Epithelial cell of proximal tubule (primary cell): ENCODE measurements around the gene FGF10. TPM values are rescaled to one million over a fixed set of nuclear protein-coding genes. Genes with fewer than 3 reads are reported as not detected.

Source experiments
- DNase-seq: peaks from one replicate; pipeline ENCODE4 v3.0.0-alpha.2; 2011; ENCODE audit warnings: low read depth
- H3K4me3 ChIP-seq: 2 replicates; pipeline ENCODE4 v1.5.1; 2011; ENCODE audit warnings: low read depth, mild to moderate bottlenecking, low read length
- total RNA-seq: library from RNA; depleted of rRNA; stranded (reverse); fragments of >200 nt; gene quantifications from 2 replicates; pipeline ENCODE4 v1.2.3, GENCODE V29; 2015
- TF ChIP-seq, protein P1 (sequence below): conservative IDR thresholded peaks from 2 replicates; pipeline ENCODE4 v1.5.1; 2012; ENCODE audit warnings: low read depth, mild to moderate bottlenecking, low read length

Gene FGF10
- total RNA-seq, 1 donor from 2014 or later, result not detected

DNA sequence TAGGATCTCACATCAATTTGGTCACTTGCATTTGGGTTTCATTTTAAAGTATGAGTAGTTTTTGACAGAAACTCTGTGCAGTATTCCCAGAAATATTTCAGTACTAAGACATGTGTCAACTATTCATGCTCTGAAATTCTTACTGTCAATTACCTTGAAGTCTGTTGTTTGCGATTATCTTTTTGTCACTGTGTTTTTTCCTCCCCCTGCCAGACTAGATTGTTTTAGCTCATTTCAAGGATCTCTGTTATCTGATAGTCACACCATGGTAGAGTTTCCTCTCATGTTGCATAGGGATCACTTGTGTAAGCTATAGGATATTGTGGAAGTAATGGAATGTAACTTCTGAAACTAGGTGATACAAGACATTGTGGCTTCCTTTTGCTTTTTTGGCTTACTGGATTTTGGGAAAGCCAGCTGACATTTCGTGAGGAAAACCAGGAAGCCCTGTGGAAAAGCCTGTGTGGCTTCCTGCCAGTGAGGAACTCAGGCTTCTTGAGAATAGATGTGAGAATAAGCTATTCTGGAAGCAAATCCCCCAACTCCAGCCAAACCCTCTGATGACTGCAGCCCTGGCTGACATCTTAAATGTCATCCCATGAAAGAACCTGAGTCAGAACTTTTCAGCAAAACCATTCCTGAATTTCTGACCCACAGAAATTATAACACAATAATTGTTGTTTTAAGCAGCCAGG is 122.2 kb downstream of the FGF10 start:
- H3K4me3 ChIP-seq, result no peak overlapping the region
- DNase-seq, result no peak
- TF ChIP-seq, protein P1, sequence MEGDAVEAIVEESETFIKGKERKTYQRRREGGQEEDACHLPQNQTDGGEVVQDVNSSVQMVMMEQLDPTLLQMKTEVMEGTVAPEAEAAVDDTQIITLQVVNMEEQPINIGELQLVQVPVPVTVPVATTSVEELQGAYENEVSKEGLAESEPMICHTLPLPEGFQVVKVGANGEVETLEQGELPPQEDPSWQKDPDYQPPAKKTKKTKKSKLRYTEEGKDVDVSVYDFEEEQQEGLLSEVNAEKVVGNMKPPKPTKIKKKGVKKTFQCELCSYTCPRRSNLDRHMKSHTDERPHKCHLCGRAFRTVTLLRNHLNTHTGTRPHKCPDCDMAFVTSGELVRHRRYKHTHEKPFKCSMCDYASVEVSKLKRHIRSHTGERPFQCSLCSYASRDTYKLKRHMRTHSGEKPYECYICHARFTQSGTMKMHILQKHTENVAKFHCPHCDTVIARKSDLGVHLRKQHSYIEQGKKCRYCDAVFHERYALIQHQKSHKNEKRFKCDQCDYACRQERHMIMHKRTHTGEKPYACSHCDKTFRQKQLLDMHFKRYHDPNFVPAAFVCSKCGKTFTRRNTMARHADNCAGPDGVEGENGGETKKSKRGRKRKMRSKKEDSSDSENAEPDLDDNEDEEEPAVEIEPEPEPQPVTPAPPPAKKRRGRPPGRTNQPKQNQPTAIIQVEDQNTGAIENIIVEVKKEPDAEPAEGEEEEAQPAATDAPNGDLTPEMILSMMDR, result no peak

DNA sequence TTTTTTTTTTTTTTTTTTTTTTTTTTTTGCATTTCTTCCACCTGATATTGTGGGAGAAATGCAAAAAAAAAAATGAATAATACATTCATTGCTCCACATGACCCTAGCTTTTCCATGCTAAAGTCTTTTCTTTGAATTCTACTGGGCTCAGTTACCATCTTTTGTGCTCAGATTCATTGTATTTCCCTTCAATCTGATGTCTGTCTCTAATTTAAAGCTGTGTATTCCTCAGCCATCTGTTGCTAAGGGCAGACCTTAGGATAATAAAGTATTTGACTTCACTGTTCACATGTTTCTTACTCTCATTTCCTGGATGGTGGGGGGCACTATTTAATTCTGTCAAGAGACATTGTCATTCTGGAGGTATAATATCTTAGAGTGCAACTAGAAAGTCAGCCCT is 123.5 kb downstream of the FGF10 start:
- TF ChIP-seq, protein P1, result no peak
- H3K4me3 ChIP-seq, result no peak overlapping the region
- no peak for DNase-seq

DNA sequence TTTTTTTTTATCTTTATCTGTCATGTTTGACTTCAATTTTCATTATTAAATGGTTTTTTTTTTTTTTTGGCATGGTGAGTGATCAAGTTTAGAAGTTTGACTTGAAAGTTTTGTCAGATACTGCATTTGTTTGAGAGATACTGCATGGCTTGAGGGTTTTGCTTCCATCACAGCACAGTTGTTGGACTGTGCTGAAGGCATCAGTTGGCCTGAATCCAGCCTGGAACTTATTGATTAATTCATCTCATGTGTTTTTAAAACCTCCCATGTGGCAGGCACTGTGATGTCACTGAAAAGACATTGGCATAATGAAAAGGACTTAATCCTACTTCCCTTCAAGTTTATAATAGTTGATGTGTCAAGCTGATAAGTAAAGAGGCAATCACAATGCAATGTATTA is 128.4 kb downstream of the FGF10 start:
- no peak for DNase-seq
- no peak overlapping the region for H3K4me3 ChIP-seq
- TF ChIP-seq, protein P1, result no peak

DNA sequence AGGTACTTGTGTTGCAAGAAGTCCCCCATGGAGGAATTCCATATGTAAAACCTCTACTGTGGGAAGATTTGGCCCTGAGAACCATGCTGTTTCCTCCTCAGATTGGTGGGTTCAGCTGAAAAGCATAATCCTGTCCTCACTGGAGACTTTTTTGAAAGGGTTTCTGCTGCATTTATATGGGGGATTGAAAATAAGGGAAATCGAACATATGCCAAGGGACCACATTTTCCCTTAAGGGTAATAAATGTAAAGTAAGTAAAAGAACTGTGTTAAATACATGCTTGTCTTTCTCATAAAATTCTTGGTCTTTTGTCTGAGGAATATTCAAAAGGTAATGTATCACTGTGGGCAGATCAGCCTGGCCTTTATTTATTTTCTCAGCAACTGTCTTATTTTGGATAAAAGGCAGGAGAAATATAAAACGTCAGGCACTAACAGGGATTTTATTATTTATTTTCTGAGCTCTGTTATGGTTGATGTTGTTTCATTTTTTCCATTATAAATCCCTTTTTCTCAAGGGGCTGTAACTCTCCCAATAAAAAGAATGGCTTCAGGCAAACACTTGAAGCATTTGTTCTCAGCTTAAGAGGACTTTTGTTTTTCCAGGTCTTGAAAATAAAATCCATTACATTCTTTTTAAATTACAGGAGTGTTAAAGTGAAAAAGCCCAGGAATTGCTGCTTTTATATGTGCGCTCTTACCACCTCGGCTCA is 131.4 kb downstream of the FGF10 start:
- no peak overlapping the region for H3K4me3 ChIP-seq
- no peak for DNase-seq
- TF ChIP-seq, protein P1, result no peak

DNA sequence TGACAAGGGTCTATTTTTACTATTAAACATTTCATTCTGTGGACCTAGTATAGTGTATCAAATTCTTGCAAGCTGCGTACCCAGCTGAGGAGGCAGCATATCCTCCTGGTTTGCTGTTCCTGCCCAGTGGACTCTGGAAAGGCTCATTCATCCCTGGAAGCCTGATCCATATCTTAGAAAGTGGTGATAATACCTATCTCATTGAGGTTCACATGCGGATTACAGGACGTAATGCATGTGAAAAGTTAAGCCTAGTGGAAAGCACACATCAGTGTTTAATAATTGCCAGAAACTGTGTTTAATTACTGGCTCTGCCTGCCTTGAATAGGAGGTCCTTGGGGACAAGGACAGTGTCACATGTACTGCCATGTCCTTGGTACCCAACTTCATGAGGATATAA is 132.0 kb downstream of the FGF10 start:
- TF ChIP-seq, protein P1, result no peak
- DNase-seq, result no peak
- no peak overlapping the region for H3K4me3 ChIP-seq
